GM18519 (cell line): ENCODE measurements around the gene DHTKD1.
"Not testable (repeated sequence)": the region's sequence is repeated elsewhere in the genome, so short reads cannot be mapped to it uniquely, and the experiment has no call there.

Experiments
- ATAC-seq: cut with Tn5 transposase; IDR thresholded peaks from one replicate; pipeline ENCODE4 v1.9.1; 2021; ENCODE audit warnings: mild to moderate bottlenecking, moderate library complexity; ENCODE audit not compliant: unreplicated experiment, low FRiP score

The DHTKD1 gene

DNA sequence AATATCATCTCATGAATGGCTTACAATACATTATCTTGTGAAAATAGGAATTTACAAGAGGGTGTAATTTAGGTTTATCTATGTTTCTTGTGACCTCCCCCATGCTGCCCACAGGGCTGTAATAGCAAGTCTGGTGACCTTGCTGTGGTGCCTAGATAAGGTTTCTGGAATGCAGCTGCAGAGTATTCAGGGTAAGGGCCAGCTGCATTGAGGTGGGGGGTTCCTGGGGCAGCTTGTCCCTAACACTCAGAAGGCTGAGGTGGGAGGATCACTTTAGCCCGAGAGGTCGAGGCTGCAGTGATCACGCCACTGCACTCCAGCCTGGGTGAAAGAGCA is 5.3 kb upstream of the DHTKD1 start:
- no peak for ATAC-seq

DNA sequence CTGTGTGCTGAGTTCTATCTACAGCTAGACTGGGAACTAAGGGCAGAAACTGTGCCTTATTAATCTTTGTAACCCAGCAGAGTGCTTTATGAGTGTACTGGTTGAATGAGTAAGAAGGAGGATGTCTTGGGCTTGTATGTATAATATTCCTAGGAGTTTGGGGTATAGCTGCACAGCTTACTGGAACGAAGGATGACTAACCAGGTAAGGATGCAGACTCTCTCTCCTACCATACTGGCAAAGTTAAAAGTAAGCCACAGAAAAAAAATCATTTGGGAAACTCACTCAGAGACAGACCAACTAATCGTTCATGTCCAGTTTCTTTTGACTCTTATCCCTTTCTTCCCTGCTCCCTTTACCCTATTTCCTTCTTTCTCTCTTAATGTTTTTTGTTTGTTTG is 1.4 kb upstream of the DHTKD1 start:
- no peak for ATAC-seq

GRCh38 chr10:12071441-12071840 is 2.7 kb downstream of the DHTKD1 start:
- ATAC-seq: not testable (repeated sequence)

GRCh38 chr10:12073526-12073925 is 4.8 kb downstream of the DHTKD1 start:
- ATAC-seq: no peak

DNA sequence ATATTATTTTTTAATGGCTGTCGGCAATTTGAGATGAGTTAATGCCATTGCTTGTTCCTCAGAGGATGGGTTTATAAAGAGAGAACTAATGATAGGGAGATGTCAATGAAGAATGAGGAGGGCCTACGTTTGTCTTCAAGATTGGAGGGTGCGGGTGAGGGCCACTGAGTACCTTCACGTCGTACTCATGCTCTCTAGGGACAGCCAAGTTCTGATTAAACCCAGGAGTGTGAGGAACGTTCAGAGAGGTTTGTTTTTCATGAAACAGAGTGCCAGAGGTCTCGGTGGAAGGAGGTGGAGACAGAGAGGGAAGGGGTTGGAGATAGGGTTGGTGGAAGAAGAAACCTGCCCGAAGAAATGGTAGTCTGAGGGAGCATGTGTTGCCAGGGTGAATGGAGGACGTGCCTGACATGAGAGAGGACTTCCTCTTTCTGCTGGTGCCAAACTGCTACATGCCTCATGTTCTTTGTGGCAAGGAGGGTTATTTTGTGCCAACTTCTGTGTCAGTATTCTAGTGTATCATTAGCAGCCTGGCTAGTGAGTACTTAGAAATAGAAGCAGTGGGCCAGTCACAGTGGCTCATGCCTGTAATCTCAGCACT is 8.9 kb downstream of the DHTKD1 start:
- no peak for ATAC-seq

- no peak for ATAC-seq
Observed at GRCh38 chr10:12081470-12081869, 12.7 kb downstream of the DHTKD1 start.

DNA sequence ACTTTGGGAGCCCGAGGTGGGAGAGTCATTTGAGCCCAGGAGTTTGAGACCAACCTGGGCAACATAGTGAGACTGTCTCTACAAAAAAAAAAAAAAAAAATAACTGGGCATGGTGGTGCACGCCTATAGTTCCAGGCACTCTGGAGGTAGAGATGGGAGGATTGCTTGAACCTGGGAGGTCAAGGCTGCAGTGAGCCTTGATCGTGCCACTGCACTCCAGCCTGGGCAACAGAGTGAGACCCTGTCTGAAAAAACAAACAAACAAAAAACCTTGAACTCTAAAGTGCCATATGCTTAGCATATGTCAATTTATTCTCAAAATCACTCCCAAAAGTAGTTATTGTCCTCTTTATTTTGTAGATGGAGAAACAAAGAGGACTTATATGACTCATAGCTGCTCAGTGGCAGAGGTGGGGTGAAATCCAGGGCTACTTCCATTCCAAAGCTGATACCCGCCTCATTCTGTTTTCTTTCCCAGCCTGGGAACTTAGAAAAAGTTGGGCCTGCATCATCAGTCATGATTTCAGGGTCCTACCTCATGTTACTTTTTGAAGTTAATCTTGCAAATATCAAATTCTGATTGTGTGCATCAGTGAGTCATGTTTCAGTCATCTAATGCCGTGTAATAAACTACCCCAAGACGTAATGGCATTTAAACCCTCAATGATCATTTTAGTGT is 13.3 kb downstream of the DHTKD1 start:
- ATAC-seq: no peak

- ATAC-seq: no peak
Observed at GRCh38 chr10:12088919-12089318, 20.2 kb downstream of the DHTKD1 start.

DNA sequence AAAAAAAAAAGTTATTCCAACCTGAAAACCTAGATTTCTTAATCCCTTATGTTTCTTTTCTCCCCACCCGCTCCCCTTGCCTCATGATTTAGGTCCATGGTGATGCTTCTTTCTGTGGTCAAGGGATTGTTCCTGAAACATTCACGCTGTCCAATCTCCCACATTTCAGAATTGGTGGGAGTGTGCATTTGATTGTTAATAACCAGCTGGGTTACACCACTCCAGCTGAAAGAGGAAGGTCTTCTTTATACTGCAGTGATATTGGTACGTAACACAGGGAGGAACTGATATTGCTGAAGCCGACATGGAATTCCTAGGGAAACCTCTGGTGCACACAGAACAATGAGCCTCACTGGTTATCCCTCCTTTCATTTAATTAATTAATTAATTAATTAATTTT is 22.7 kb downstream of the DHTKD1 start:
- no peak for ATAC-seq

DNA sequence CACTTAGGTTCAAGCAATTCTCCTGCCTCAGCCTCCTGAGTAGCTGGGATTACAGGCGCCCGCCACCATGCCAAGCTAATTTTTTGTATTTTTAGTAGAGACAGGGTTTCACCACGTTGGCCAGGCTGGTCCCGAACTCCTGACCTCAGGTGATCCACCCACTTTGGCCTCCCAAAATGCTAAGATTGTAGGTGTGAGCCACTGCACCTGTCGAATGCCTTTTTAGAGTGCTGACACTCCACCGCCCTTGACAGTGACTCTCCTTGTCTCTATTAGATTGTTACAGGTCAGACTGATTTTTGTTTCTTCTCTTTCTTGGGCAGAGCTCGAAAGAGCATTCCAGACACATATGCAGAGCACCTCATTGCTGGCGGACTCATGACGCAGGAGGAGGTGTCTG is 28.6 kb downstream of the DHTKD1 start:
- not testable (repeated sequence) for ATAC-seq

GRCh38 chr10:12097791-12098190 is 29.0 kb downstream of the DHTKD1 start:
- ATAC-seq: no peak

GRCh38 chr10:12098966-12099365 is 30.2 kb downstream of the DHTKD1 start:
- no peak for ATAC-seq

DNA sequence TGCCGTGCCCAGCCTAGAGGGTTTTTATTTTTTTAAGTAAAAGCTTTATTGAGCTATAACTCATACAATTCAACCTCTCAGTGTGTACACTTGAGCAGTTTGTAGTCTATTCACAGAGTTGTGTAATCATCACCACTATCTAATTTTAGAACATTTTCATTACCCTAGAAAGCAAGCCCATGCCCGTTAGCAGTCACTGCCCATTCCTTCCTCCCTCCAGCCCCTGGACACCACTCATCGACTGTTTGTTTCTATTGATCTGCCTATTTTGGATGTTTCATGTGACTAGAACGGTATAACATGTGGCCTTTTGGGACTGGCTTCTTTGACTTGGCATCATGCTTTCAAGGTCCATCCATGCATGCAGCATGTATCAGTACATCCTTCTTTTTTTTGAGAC is 35.0 kb downstream of the DHTKD1 start:
- no peak for ATAC-seq

DNA sequence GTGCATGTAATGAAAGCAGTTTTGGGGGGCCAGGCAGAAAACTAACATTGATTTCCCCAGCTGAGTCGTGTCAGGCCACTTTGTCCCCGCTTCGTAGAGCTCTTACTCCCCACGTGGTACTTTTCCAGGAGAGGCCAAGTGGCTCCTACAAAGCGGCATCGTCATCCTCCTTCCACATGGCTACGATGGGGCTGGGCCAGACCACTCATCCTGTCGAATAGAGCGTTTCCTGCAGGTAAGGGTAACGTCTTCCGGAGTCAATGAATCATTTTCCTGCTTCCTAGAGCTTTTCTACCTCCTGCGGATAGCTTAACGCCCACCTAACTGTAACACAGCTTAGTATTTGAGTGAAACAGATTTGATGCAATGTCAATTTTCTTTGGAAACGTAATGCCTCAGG is 39.0 kb downstream of the DHTKD1 start:
- no peak for ATAC-seq

- no peak for ATAC-seq
Observed at GRCh38 chr10:12109286-12109685, 40.5 kb downstream of the DHTKD1 start.

GRCh38 chr10:12111528-12111927 is 42.8 kb downstream of the DHTKD1 start:
- ATAC-seq: no peak

DNA sequence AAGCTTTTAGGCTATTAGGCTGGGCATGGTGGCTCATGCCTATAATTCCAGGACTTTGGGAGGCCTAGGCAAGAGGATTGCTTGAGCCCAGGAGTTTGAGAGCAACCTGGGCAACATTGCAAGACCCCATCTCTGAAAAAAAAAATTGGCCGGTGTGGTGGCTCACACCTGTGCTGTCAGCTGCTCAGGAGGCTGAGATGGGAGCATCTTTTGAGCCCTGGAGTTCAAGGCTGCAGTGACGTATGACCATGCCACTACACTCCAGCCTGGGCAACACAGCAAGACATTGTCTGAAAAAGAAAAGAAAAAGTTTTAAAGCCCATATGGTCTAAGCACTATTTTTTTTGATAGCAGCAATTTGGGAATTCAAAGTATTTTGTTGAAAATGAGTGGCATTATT is 44.9 kb downstream of the DHTKD1 start:
- no peak for ATAC-seq

GRCh38 chr10:12121673-12122072 is 52.9 kb downstream of the DHTKD1 start:
- no peak for ATAC-seq

GRCh38 chr10:12129222-12130111 is 60.7 kb downstream of the DHTKD1 start, which contains the start of gene SEC61A2:
TSS of gene SEC61A2 (plus strand) at chr10:12129677. CDS start at chr10:12129788, 111 bp downstream.
- peak; percentile 68 for ATAC-seq

DNA sequence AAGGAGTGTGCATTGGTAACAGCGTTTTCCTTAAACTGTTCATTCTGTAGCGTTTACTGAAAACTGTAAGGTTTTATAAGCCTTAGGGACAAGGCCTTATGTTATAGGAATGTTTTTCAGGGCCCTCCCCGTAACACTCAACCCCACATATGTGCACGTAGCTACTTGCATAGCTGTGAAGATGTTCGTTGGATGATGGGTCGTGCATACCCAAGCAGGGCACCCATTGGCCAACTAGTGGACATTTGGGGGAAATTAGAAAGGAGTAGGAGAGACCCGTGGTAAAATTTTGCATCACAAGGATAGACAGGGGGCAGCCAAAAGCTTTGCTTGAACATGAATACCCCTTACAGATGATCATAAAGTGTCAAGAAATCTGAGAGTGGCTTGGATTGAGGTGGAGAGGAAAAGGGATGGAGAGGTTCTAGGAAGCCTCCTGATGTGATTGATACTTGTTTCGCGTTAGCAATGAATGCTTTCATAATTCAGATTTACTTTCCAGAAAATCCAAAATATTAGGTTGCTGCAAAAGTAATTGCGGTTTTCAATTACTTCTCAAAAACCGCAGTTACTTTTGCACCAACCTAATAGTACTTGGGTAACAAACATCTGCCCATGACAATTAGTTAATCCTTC is 61.6 kb downstream of the DHTKD1 start:
- ATAC-seq: peak; percentile 30

DNA sequence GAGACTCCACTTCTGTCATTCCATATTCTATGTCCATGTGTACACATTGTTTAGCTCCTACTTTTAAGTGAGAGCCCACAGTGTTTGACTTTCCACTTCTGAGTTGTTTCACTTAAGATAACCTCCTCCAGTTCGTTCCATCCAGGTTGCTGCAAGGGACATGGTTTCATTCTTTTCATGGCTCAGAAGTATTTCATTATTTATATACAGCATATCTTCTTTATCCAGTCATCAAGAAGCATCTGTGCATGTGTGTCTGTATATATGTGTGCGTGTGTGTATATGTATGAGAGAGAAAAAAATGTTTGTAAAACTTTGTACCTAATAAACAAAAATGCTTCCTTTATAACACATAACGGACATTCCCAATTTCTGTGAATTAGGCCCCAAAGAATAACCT is 66.9 kb downstream of the DHTKD1 start:
- no peak for ATAC-seq
